ENCODE data around the gene TMEM205. TPM values are rescaled to one million over a fixed set of nuclear protein-coding genes. Genes with fewer than 3 reads are reported as not detected.
A peak's percentile ranks its signal among the peaks of the same experiment; 100 is the strongest.
"Not testable (repeated sequence)": the region's sequence is repeated elsewhere in the genome, so short reads cannot be mapped to it uniquely, and the experiment has no call there.

TMEM205 gene
- total RNA-seq, 1 donor from 2014 or later = 35.3 TPM

GRCh38 chr19:11339254-11340098 is 6.6 kb downstream of the TMEM205 start, which contains the start of gene RAB3D:
TSS of gene RAB3D (minus strand) at chr19:11339657. CDS start at chr19:11337399, 2,258 bp downstream.
- peak; percentile 88 for DNase-seq

GRCh38 chr19:11338569-11339253 is 7.4 kb downstream of the TMEM205 start:
- no peak for DNase-seq

- no peak for DNase-seq
These were observed 7.9 kb downstream of the TMEM205 start for GRCh38 chr19:11338121-11338520.

DNA sequence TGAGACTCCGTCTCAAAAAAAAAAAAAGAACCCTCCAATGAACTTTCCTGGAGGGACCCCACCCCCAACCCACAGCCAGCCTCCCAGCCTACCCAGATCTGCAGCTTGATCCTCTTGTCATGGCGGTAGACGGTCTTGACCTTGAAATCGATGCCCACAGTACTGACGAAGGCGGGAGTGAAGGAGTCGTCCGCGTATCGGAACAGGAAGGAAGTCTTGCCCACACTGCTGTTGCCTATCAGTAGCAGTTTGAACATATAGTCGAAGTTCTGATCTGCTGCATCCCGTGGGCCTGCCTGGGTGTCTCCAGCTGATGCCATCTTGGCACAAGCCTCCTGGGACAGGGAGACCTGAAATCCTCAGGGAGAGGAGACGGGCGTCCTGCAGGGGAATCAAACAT is 9.0 kb downstream of the TMEM205 start:
- DNase-seq = no peak

GRCh38 chr19:11335449-11336146 is 10.5 kb downstream of the TMEM205 start:
- DNase-seq = no peak

DNA sequence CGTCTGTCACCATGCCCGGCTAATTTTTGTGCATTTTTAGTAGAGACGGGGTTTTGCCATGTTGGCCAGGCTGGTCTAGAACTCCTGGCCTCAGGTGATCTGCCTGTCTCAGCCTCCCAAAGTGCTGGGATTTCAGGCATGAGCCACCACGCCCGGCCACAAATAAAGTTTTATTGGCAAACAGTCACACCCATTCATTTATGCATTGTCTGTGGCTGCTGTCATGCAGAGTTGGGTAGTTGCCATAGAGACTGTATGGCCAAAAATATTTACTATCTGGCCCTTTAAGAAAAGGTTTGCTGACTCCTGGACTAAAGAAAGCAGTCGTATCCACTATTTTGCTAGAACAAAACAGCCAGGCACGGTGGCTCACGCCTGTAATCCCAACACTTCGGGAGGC is 12.2 kb downstream of the TMEM205 start:
- not testable (repeated sequence) for DNase-seq

- DNase-seq = no peak
These were observed 13.2 kb downstream of the TMEM205 start for GRCh38 chr19:11332822-11333221.

GRCh38 chr19:11331502-11331901 is 14.6 kb downstream of the TMEM205 start:
- DNase-seq = no peak

- DNase-seq = no peak
These were observed 15.9 kb downstream of the TMEM205 start for GRCh38 chr19:11330127-11330526.

DNA sequence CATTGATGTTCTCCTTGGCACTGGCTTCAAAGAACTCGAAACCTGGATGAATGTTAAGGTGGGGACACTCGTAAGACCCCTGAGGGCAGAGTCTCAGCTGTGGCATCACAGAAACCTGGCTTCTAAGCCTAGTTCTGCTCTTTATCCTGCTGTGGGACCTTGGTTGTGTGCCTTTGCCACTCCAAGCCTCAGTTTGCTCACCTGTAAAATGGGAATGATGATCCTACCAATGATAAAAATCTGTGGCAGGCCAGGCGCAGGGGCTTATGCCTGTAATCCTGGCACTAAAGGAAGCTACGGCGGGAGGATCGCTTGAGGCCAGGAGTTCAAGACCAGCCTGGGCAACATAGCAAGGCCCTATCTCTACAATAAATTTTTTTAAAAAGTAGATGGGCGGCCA is 20.5 kb downstream of the TMEM205 start:
- no peak for DNase-seq

GRCh38 chr19:11324748-11325389 is 21.2 kb downstream of the TMEM205 start:
- no peak for DNase-seq

GRCh38 chr19:11324079-11324661 is 21.9 kb downstream of the TMEM205 start:
- DNase-seq = peak; percentile 46

DNA sequence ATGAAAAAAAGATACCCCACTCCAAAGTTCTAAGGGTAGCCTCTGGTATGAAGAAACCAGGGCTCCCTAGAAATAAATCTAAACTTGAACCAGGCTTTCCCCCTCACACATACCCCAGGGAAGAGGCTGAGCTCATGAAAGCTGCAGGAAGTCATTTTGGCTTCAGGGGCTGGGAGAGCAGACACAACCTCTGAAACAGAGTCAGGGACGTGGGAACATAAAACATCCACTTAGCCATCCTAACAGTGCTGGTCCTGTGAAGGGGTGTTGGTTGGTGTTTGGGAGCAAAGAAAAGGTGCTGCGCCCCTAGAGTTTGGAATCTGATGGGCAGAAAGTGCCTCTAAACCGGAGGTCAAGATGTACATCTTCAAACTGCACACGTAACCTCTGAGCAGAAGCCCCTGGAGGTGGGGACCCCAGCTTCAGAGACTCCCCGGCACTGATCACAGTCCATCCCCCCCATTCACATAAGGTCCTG is 22.4 kb downstream of the TMEM205 start:
- no peak for DNase-seq

DNA sequence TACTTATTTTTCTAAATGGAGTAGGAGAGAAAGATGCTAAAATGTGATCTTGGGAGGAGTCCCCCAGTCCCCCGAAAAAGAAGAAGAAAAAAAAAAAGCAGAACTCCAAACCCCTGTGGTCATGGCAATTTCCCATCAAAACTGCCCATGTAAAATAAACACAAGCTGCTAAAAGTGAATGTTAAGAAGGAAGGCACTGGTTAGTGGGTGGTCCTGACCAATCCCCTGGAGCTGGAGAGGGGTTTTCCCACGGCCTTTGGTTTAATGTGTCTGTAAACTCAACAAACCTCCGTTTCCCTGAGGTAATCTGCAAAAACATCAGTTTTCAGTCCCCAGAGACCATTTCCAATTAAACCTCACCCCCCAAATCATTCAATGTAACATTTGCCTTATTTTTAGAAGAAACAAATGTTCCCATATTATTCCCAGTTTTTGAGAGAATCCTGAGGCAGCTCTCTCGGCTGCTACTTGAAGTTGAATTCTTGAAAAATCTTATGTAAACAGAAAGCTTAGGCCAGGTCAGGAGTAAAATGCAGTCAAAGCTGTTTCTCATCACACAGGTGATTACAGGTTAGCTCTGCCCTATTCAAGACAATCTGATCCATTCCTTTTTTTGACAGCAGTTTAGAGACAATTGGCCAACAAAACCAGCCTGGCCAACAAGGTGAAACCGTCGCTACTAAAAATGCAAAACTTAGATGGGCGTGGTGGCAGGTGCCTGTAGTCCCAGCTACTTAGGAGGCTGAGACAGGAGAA is 23.6 kb downstream of the TMEM205 start:
- DNase-seq = peak; percentile 14

GRCh38 chr19:11321191-11322126 is 24.6 kb downstream of the TMEM205 start:
- DNase-seq = no peak

DNA sequence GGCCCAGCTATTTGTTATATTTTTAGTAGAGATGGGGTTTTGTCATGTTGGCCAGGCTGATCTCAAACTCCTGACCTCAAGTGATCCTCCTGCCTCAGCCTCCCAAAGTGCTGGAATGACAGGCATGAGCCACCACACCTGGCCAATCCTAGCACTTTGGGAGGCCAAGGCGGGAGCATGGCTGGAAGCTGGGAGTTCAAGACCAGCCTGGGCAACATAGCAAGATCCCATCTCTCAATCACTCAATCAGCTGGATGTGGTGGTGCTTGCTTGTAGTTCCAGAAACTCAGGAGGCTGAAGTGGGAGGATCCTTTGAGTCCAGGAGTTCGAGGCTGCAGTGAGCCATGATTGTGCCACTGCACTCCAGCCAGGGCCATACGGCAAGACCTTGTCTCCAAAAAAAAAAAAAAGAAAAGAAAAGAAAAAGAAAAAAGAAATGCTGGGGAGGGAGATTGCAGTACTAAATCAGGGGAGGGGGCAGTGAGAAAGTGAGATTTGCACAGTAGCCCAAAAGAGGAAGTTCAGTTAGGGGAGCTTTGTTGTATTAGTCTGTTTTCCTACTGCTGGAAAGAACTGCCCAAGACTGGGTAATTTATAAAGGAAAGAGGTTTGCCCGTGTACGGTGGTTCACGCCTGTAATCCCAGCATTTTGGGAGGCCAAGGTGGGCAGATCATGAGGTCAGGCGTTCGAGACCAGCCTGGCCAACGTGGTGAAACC is 25.6 kb downstream of the TMEM205 start:
- DNase-seq = not testable (repeated sequence)

DNA sequence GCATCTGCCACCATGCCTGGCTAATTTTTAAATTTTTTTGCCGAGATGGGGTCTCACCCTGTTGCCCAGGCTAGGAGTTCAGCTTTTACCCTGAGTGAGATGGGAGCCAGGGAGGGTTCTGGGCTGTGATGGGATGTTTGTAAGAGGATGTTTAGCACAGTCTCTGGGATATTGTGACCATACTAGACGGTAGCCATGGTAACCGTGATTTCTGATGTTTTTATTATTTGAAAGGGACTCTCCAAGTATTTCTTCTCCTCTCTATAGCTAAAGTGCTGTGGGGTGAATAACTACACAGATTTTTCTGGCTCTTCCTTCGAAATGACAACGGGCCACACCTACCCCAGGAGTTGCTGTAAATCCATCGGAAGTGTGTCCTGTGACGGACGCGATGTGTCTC is 39.7 kb downstream of the TMEM205 start:
- no peak for DNase-seq

DNA sequence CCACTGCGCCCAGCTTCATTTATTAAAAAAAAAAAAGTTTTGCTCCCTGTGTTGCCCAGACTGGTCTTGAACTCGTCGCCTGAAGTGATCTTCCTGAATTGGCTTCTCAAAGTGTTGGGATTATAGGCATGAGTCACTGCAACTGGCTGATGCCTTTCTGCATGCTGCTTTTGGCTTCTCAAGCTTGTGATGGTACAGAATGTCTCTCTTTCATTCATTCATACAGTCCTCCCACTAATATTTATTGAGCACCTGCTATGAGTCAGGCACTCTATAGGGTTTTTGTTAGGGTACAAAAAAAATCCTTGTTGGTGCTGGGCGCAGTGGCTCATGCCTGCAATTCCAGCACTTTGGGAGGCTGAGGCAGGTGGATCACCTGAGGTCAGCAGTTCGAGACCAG is 41.1 kb downstream of the TMEM205 start:
- no peak for DNase-seq

DNA sequence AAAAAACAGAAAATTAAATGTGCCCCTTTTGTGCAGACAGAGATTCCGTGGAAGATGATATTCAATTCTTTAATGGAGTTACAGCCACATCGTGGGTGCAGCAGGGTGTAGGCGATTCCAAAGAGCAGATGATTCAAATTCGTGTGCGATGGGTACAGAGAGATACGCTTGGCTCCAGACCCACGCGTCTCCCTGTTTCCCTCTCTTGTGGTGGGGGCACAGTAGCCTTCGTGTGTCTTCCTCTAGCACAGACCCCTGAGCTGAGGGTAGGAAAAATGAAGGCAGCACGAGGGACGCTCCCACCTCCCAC is 45.3 kb downstream of the TMEM205 start:
- no peak for DNase-seq

Measured in skin of body (tissue), 2 donors.